ENCODE results near the gene PARD3B. TPM values are rescaled to one million over a fixed set of nuclear protein-coding genes. Genes with fewer than 3 reads are reported as not detected.

The PARD3B gene
- total and polyA plus RNA-seq, 2 of the 8 experiments (the other 6 are each of a cell fraction or from before 2014, with no cell fraction given), result 1.2 to 5.7 TPM

DNA sequence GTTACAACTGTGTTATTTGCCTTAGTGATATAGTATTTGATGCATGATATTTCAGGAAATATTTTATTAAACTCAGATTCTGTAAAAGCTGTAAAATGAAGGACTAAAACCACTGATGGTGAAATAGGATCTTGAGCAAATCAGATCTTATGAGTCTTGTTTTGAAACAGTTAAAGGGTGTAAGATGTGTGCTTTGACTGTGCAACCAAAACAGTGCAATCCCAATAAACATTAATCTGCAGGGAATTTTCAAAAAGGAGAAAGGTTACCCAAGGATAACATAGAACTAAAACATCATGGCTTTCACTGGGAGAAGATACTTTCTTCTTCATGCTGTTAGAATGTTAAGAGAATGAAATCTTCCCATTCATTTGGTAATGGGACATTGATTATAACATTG, 378.7 kb downstream of the PARD3B start:
- Histone ChIP-seq H2BK5ac (ENCODE audit: low read depth, low read length) (no peak overlapping the region), H3K36me3 (ENCODE audit: control insufficient read depth in 2 of 4, insufficient read depth in 4 of 4, low read length in 3 of 4) (no peaks in the 10 kb centered on the region), H3K9ac (replicated peaks in 1 of 4; ENCODE audit: extremely low read depth in 1 of 4, low read depth in 3 of 4, low read length in 3 of 4) (no peak overlapping the region), H3K14ac (ENCODE audit: insufficient read length) (no peak overlapping the region), H4K20me1 (replicated peaks in 1 of 2; ENCODE audit: control insufficient read depth in 1 of 2, insufficient read depth in 2 of 2, low read length in 2 of 2) (no peaks in the 10 kb centered on the region), H2BK120ac (replicated peaks; ENCODE audit: low read depth, low read length) (no peak overlapping the region), H2AFZ (ENCODE audit: low read length) (no peak overlapping the region), H3K4me1 (replicated peaks in 1 of 4; ENCODE audit: control insufficient read depth in 3 of 4, insufficient read depth in 4 of 4, low read length in 3 of 4) (no peaks in the 10 kb centered on the region), H3K9me3 (ENCODE audit: insufficient read depth in 2 of 2, low read depth in 1 of 2, low read length in 1 of 2) (no peaks in the 10 kb centered on the region), H3K18ac (ENCODE audit: extremely low read depth, low read length) (no peak overlapping the region), H2AK5ac (ENCODE audit: low read depth, low read length) (no peak overlapping the region), H3K4me2 (ENCODE audit: insufficient read depth in 1 of 2, low read depth in 2 of 2, low read length in 2 of 2) (no peak overlapping the region), H3K23me2 (ENCODE audit: low read depth, low read length) (no peaks in the 10 kb centered on the region), H3K79me1 (ENCODE audit: low read depth, low read length) (no peaks in the 10 kb centered on the region), H3K4ac (replicated peaks; ENCODE audit: insufficient read length, low read depth, low read length) (no peak overlapping the region), H3K27ac (ENCODE audit: low read depth, low read length) (no peak overlapping the region), H3K56ac (replicated peaks; ENCODE audit: insufficient read length, low read depth, low read length) (no peak overlapping the region), H3K27me3 (replicated peaks in 1 of 4; ENCODE audit: control insufficient read depth in 3 of 4, extremely low read depth in 1 of 4, insufficient read depth in 3 of 4, low read length in 3 of 4) (no peaks in the 10 kb centered on the region), H4K8ac (ENCODE audit: extremely low read depth, insufficient read depth, low read length) (no peak overlapping the region), H3K23ac (ENCODE audit: insufficient read length) (no peak overlapping the region), H2BK15ac (ENCODE audit: low read length) (no peak overlapping the region), H2BK20ac (ENCODE audit: low read length) (no peak overlapping the region), H4K91ac (replicated peaks; ENCODE audit: insufficient read length, low read length) (no peak overlapping the region), H3K4me3 (ENCODE audit: extremely low read depth in 1 of 4, insufficient read depth in 2 of 4, low read depth in 3 of 4, low read length in 4 of 4) (no peak overlapping the region), H3K79me2 (ENCODE audit: control insufficient read depth in 1 of 2, insufficient read depth in 2 of 2, low read length in 2 of 2) (no peaks in the 10 kb centered on the region), H4K5ac (ENCODE audit: insufficient read length, low read depth, low read length) (no peak overlapping the region), H2BK12ac (ENCODE audit: low read depth, low read length) (no peak overlapping the region)
- DNase-seq (ENCODE audit: low read depth in 1 of 2, low spot score in 2 of 2), result no peak
- POLR2A ChIA-PET (ENCODE audit: partially characterized antibody), result no interaction called here
- FAIRE-seq, result no peak
- CTCF ChIA-PET (ENCODE audit: partially characterized antibody), result no interaction called here
- TF ChIP-seq EP300 (IDR thresholded peaks at IDR 0.05; ENCODE audit: borderline replicate concordance in 1 of 2, low read depth in 2 of 2, low read length in 2 of 2), result no peak
- TF ChIP-seq SIN3A (conservative IDR thresholded peaks at IDR 0.05 in 1 of 2, IDR thresholded peaks at IDR 0.05 in 1 of 2; ENCODE audit: low read depth in 1 of 2, low read length in 2 of 2), result no peak

All from H1 (cell line).